Measurements from ENCODE around the gene ERGIC3.

DNA sequence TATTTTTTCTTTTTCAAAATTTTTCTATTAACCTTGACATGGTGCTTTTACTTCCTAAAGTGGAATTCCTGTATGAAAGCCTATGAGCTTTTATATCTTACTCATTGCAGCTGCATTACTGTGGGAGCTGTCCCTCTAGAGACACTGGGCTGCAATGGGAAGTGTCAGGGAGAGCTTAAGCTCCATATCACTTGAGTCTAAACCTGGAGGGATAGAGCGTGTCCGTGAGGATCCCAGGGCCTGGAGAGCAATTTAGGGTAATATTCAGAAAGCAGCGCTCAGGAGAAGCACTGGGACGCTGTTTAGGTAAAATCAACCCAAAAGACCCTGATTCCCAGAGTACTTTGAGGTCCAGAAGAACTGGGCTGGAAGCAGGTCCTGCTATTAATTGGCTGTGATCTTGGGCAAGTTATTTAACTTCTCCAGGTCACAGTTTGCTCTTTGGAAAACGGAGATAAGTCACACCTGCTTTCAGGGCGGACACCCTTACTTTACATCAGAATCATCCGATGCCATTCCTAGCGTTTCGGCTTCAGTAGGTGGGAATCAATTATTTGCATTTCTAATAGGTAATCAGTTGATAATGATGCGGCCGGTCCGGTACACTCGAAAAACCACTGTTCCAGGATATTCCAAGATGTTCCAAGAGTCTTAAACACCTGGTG, 628 bp upstream of the ERGIC3 start:
- TF ChIP-seq, protein P1, sequence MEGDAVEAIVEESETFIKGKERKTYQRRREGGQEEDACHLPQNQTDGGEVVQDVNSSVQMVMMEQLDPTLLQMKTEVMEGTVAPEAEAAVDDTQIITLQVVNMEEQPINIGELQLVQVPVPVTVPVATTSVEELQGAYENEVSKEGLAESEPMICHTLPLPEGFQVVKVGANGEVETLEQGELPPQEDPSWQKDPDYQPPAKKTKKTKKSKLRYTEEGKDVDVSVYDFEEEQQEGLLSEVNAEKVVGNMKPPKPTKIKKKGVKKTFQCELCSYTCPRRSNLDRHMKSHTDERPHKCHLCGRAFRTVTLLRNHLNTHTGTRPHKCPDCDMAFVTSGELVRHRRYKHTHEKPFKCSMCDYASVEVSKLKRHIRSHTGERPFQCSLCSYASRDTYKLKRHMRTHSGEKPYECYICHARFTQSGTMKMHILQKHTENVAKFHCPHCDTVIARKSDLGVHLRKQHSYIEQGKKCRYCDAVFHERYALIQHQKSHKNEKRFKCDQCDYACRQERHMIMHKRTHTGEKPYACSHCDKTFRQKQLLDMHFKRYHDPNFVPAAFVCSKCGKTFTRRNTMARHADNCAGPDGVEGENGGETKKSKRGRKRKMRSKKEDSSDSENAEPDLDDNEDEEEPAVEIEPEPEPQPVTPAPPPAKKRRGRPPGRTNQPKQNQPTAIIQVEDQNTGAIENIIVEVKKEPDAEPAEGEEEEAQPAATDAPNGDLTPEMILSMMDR (conservative IDR thresholded peaks at IDR 0.05): no peak
- TF ChIP-seq EZH2 (IDR thresholded peaks at IDR 0.05; ENCODE audit: low read depth): no peak

Data from PC-9 (cell line).